GM10266 (cell line): ENCODE data around the gene NSF.
"Not testable (repeated sequence)": the region's sequence is repeated elsewhere in the genome, so short reads cannot be mapped to it uniquely, and the experiment has no call there.

ENCODE experiments used
- DNase-seq: peaks from one replicate; pipeline ENCODE4 v3.0.0; 2012; ENCODE audit errors: extremely low spot score

Gene NSF

DNA sequence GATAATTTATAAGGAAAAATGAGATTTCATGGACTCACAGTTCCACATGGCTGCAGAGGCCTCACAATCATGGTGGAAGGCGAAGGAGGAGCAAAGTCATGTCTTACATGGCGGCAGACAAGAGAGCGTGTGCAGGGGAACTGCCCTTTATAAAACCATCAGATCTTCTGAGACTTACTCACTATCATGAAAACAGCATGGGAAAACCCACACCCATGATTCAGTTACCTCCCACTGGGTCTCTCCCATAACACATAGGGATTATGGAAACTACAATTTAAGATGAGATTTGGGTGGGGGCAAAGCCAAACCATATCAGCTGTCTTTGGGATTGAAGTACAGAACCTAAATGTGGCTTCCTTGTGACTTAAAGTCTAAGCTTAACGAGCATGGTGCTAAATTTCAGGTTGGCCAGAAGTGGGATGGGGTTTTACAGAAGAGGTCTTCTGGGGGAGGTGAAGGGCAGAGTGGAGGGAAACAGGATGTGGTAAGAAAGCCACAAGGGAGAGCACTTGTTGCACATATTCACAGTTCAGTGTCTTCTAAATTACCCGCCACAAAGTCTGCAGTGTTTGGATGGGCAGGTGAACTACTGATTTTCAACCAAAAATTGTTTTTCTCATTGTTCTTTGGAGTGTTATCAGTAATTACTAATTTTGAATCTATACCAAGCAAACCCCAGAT lies 38.4 kb downstream of the NSF start:
- DNase-seq, result not testable (repeated sequence)

DNA sequence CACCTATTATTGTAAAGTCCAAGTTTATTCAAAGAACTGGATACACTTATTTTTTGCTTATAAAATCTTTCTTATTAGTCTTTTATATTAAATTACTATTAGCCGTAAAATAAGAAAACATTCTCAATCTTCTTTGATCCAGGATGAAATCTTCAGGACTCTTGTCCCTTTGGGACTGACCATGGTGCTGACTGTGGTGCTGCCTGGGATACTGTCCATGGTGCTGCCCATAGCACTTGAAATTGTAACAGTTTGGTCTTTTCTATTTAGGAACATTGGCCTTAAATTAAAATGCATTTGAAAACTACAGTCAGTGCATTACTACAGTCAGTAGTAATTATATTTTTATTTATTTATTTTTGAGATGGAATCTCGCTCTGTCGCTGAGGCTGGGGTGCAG lies 41.7 kb downstream of the NSF start:
- not testable (repeated sequence) for DNase-seq

GRCh38 chr17:46634844-46635243 lies 44.4 kb downstream of the NSF start:
- not testable (repeated sequence) for DNase-seq

- DNase-seq, result not testable (repeated sequence)
Measured at GRCh38 chr17:46641861-46642656, 51.6 kb downstream of the NSF start.

GRCh38 chr17:46647251-46647650 lies 56.8 kb downstream of the NSF start:
- not testable (repeated sequence) for DNase-seq

- not testable (repeated sequence) for DNase-seq
Measured at GRCh38 chr17:46647688-46648278, 57.3 kb downstream of the NSF start.

GRCh38 chr17:46649246-46649645 lies 58.8 kb downstream of the NSF start:
- DNase-seq, result not testable (repeated sequence)

DNA sequence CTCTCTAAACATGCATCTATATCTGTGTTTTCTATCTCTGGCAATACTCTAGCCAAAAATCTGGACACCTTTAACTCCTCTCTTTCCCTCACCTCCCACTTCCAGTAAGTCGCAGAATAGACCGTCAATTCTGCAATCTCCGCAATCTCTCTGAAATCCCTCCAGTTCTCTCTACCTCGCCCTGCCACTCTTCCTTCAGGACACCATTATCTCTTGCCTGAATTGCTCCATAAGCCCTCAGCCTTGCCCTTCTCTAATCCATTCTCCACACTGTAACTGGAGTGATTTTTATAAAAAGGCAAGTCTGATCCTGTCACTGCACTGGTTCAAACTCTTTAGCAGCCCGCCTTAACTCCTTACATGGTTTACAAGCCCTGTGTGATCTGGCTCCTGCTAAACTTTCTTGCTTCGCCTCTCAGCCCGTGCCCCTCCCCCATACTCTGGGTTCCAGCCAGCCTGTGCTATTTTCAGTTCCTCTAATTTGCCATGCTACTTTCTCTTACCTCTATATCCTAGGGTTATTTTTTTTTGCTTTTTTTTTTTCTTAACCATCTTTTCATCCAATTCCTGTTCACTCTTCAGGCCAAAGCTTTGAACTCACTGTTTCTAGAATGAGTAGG lies 61.7 kb downstream of the NSF start:
- not testable (repeated sequence) for DNase-seq

DNA sequence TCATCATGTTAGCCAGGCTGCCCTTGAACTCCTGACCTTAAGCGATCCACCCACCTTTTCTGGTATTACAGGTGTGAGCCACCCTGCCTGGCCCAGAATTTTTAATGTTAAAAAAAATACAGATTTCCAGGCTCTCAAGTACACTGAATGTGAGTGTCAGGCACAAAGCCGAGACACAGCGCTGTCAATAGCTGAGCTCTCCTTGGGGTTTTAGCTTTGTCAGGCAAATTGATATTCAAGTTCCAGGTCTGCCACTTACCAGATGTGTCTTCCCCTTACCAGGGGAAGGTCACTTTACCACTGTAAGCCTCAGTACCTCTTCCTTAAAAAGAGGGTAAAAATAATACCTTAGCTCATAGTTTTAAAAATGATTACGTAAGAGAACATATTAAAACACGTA lies 67.8 kb downstream of the NSF start:
- not testable (repeated sequence) for DNase-seq

GRCh38 chr17:46659702-46660101 lies 69.2 kb downstream of the NSF start:
- not testable (repeated sequence) for DNase-seq

- not testable (repeated sequence) for DNase-seq
Measured at GRCh38 chr17:46663123-46663522, 72.7 kb downstream of the NSF start.

GRCh38 chr17:46663552-46663951 lies 73.1 kb downstream of the NSF start:
- DNase-seq, result not testable (repeated sequence)

DNA sequence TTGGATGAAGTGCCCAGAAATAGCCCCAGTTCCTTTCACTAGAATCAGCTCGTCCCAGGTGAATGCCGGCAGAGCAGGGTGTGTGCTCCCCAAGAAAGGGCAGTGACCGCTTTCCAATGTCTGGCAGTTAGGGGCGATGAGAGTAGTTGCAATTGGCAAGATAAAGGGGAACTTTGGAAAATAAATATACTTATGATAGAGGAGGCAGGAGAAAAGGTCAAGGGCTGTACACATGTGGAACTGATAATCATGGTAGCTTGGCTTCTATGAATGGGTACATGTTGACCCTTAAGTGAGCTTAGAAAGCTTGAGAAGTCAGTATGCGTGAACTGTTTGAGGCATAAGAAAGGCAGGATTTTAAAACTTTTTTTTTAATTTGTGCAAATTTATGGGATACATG lies 75.5 kb downstream of the NSF start:
- not testable (repeated sequence) for DNase-seq

DNA sequence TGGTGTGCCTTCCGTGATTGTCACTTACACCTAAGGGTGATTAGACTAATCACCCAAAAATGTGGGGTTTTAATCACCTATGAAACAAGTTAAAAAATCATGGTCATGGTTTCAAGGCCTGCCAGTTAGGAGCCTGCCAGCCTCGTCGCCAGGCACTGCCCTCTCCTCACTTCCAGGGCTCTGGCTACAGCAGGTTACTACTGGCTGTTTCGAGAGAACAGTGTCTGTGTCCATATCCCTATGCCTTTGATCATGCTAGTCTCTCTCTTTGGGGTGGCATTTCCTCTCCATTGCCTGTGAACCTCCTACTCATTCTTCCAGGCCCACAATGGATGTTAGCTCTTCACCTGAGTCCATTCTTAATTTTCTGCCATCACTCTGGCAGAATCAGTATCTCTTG lies 80.3 kb downstream of the NSF start:
- DNase-seq, result not testable (repeated sequence)

GRCh38 chr17:46672777-46673176 lies 82.3 kb downstream of the NSF start:
- DNase-seq, result not testable (repeated sequence)

- DNase-seq, result not testable (repeated sequence)
Measured at GRCh38 chr17:46677819-46678218, 87.3 kb downstream of the NSF start.

GRCh38 chr17:46683653-46684052 lies 93.2 kb downstream of the NSF start:
- DNase-seq, result not testable (repeated sequence)

GRCh38 chr17:46685284-46685683 lies 94.8 kb downstream of the NSF start:
- DNase-seq, result not testable (repeated sequence)

DNA sequence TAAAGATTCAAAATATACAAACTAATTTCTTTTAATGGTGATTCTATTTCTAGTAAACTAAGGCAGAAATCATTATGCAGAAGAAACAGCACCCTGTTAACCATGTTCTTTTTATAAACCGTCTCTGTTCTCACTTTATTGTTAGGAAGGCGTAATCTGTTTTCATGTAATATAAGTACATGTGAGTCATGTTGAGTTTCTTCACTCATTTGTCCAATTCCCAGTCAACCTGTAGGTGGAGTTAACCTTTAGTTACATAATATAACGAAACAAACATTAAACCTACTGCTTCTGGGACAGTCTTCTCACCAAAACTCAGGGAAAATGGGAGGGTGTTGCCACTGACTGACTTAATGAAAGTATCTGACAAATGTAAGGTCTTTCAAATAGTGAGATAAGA lies 101.7 kb downstream of the NSF start:
- DNase-seq, result not testable (repeated sequence)

DNA sequence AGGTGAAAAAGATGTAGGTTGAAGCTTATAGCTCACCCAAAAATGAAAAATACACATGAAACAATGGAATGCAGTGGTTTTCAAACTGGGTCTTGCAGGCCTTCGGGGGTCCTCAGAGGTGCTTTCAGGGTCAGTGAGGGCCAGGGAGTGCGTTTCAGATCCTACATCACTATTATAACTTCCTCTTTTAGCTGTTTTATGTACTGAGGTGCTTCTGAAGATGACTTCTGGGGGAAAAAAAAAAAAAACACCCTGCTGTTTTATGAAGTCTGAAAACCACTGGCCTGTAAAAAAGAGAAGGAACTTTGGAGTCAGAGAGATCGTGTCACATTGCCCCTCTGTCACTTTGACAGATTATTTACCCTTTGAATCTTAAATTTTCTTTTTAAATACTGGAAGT lies 102.8 kb downstream of the NSF start:
- not testable (repeated sequence) for DNase-seq

DNA sequence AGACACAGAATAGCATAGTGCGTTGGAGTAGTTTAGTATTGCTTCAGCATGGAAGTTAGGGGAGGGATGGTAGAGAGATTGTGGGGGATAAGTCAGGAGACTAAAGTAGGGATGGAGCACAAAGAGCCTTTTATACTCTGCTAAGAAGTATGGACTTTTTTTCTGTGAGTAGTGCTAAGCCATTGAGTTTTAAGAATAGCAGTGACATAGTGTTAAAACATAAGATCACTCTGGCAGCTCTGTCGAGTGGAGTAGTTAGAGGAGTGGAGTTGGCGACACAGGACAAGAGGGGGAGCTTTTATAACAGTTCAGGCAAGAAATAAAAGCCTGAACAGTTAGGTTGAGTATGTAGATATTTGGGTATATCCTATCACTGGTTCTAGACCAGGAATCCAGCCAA lies 106.1 kb downstream of the NSF start:
- DNase-seq, result not testable (repeated sequence)

DNA sequence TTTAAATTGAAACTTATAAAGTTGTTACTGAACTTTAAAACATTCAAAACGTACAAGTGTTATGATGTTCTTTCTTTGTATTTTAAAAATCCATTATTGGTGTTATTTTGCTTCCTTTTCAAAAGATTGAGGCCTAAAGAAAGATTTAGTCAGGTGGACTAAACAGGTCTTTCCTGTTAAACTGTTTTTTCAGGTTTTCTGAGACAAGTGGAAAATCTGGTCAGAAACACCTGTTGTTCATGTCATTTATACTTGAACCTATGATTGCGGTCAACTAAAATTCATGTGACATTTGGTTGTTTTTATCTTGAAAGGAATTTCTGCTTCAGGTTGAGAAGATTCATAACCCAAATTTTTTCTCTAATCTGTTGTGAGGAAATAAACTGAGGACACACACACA lies 108.5 kb downstream of the NSF start:
- not testable (repeated sequence) for DNase-seq
